ENCODE results near the gene AGAP1.

Gene AGAP1

GRCh38 chr2:235834781-235835180 is 340.9 kb downstream of the AGAP1 start:
- FAIRE-seq, result no peak

DNA sequence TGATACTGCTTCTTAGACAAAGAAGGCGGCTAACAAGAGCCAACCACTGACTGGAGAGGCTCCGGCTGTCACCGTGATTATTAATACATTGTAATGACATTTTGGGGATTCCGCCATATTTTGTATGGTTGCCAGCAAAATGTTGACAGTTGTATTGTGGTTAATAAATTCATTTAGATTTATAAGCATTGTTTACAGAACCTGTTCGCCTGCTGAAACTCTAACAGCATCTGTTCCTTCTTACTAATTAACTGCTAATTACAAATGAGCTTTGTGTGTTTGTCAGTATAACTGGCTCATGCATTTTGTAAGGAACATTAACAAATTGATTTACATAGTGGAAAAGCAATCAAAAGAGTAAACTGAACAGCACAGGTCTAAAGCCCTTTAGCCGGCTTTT is 342.0 kb downstream of the AGAP1 start:
- FAIRE-seq, result no peak

- FAIRE-seq, result no peak
Measured at GRCh38 chr2:235836491-235836911, 342.7 kb downstream of the AGAP1 start.

DNA sequence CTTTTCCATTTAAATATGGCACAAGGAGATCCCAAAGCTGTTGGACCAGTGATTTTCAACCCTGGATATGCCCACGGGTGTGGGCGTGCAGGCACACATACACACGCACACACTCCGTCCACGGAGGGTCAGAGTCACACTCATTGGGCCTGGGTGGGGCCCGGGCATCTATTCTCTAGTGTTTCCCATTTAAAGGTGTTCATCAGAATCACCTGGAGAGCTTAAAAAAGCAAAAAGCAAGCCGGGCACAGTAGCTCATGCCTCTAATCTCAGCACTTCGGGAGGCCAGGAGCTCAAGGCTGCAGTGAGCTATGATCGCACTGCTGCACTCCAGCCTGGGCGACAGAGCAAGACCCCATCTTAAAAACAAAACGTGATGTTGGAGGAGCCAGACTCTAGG is 345.4 kb downstream of the AGAP1 start:
- FAIRE-seq, result no peak

DNA sequence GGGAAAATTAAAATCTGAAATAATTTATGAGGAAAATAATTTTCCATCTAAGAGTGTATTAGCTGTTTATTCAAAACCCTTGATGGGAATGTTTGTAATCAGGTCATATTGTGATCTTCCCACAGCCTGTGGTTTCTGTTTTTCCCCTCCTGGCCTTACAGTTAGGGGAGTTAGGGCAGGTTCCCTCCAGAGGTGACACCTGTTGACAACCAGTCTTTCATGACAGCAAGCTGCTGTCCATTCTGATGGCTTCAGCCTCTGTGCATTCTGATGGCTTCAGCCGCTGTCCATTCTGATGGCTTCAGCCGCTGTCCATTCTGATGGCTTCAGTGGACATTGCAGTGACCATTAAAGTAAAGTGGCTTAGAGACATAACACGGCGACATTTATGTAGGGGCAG is 346.1 kb downstream of the AGAP1 start:
- no peak for FAIRE-seq

DNA sequence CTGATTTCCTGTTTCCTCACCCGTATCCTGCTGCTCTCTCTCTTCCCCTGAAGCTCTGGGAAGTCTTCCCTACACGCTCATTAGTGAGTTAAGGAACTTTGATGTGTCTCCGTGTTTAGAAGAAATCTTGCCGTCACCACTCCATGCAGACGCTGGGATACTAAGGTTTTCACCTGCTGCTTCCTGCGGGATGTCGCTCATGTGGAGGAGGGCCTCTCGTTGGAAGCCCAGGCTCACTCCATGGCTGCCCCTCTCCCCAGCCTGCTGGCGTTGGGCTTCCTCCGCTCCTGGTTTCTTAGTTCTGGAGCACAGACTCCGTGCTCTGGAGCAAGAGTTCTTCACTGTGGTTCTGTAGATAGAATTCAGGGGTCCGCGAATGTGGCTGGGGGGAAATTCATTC is 348.0 kb downstream of the AGAP1 start:
- FAIRE-seq, result no peak

GRCh38 chr2:235842941-235843340 is 349.1 kb downstream of the AGAP1 start:
- FAIRE-seq, result no peak

GRCh38 chr2:235843591-235844395 is 349.9 kb downstream of the AGAP1 start:
- no peak for FAIRE-seq

GRCh38 chr2:235844561-235844960 is 350.7 kb downstream of the AGAP1 start:
- no peak for FAIRE-seq

DNA sequence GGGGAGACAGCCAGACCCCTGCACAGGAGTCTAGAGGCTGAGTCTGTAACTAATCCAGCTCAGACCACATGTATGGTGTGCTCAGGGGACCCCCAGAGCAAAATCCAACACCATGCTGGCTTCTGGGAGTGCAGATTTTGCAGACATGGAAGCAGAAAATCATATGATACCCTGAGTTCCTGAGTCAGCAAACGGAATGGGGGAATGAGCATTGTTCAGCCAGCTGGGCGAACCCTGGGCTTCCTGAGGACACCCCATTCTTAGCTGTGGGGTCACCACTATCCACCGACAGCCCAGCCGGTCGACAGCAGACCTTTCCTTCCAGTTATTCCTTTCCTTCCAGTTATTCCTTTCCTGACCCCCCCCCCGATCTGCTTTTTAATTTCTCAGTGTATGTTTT is 351.4 kb downstream of the AGAP1 start:
- FAIRE-seq, result no peak

GRCh38 chr2:235847576-235847975 is 353.7 kb downstream of the AGAP1 start:
- no peak for FAIRE-seq

GRCh38 chr2:235848055-235848454 is 354.2 kb downstream of the AGAP1 start:
- no peak for FAIRE-seq

- FAIRE-seq, result no peak
Measured at GRCh38 chr2:235848946-235849345, 355.1 kb downstream of the AGAP1 start.

DNA sequence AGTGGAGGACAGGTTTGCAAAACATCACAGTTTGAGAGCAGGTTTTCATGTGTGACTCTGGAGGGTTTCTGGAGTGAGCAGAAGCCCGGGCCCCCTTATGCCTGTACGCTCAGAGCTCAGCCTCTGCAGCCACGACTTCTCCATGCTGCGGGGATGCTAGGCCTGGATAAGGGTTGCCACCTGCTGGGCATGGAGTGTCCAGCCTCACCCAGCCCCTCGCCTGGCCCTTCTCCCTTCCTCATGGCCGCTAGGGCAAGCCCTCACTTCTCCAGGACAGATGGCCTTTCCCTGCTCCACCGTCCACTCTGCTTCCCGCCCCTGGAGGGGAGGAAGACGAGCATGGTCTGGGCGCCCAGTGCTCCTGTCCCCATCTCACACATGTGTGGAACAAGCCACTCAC is 355.6 kb downstream of the AGAP1 start:
- no peak for FAIRE-seq

- FAIRE-seq, result no peak
Measured at GRCh38 chr2:235850289-235850688, 356.4 kb downstream of the AGAP1 start.

GRCh38 chr2:235850771-235851551 is 357.1 kb downstream of the AGAP1 start:
- no peak for FAIRE-seq

DNA sequence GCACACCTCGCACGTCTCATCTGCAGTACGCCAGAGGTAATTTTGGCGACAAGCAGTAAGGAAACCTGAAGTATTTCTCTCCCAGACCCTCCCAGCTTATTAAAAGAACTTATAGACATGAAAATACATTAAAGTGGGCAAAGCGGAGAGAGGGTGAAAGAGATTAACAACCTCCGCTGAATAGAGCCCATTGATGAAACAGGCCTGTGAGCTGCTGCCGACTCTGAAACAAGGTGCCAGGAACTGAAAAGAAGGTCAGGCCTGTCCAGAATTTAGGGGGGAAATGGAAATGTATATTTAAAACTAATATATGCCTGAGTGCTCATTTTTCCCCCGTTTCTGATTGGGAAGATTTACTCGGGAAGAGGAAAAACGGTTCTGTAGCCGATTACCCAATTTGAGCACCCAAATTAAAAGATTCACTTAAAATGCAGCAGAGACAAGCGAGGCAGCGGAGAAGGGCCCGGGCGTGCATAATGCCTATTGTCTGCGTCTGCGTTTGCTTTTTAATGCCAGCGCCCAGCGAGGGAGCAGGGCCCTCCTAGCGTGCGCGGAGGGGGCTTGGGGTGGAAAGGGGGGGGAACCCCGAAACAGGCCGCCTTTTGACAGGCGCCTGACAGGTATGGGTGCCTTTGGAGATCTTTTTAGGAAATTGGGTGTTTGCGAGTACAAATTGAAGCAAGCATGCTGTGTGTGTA is 358.1 kb downstream of the AGAP1 start:
- FAIRE-seq, result no peak

DNA sequence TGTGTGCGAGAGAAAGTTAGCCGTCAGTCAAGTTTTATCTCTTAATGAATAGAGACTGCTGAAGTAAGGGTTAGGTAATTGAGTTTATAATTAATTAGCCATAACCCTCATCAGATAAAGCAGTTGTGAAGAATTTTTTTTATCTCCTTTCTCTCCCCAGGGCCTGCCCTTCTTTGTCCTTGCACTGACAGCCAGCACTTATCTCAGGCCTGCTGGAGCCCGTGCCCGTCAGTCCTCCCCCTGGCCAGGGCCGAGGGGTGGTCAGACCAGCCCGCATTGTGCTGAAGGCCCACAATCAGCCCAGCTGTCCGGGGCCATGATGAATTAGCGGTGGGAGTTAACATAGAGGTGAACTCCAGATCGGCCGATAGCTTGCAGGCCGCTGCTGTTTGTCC is 358.7 kb downstream of the AGAP1 start:
- FAIRE-seq, result no peak

DNA sequence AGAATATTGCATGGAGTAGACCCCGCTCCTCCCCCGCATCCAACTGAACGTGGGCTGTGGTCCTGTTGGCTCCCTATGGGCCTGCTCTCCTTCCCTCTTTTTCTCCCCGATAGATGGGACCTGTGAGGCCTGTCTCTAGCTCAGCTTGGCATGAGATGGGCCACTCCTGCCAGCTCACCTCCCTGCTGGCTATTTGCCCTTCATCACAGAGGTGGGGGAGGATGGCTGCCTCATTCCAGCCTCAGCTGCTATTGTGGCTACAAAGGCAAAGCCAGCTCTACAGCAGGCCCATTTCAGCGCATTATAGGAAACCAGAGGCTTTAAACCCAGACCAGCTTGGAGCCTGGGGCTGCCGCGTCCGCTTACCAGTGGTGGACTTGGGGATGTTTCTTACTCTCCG is 360.4 kb downstream of the AGAP1 start:
- no peak for FAIRE-seq

GRCh38 chr2:235855011-235855410 is 361.2 kb downstream of the AGAP1 start:
- FAIRE-seq, result no peak

- FAIRE-seq, result no peak
Measured at GRCh38 chr2:235856151-235856854, 362.5 kb downstream of the AGAP1 start.

GRCh38 chr2:235857598-235857997 is 363.8 kb downstream of the AGAP1 start:
- FAIRE-seq, result no peak

- FAIRE-seq, result no peak
Measured at GRCh38 chr2:235858881-235859280, 365.0 kb downstream of the AGAP1 start.
